Right lobe of liver (tissue), 4 donors: ENCODE data around the gene NR3C2.

Experiments
- POLR2A ChIP-seq: fragments of 450-650 bp; IDR thresholded peaks from one replicate; pipeline ENCODE4 v1.6.1; 2017; ENCODE audit warnings: antibody characterized with exemption, mild to moderate bottlenecking
- TF ChIP-seq, protein P1 (sequence below), 4 donors: fragments of 200-600 bp in 3 of 4; fragments of 450-650 bp in 1 of 4; IDR thresholded peaks; one replicate each; pipeline versions ENCODE4 v1.5.1 to v1.8.0; 2016 to 2022; ENCODE audit warnings: antibody characterized with exemption in 4 of 4, mild to moderate bottlenecking in 2 of 4
- donor health status: DM: no; HTN: no; CAD: no.
- donor health status: DM: no; HTN: no; CAD: no.
- donor health status: DM: no; HTN: yes; CAD: no.

DNA sequence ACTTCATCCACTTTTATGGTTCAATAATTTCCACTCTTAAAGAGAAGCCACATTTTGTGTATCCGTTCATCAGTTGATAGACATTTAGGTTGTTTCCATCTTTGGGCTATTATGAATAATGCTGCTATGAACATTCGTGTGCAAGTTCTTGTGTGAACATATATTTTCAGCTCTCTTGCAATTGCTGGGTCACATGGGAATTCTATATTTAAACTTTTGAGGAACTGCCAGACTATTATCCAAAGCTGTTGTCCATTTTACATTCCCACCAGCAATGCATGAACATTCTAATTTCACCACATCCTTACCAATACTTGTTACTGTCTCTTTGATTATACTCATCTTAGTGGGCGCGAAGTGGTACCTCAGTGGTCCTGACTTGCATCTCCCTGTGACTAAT is 61.9 kb downstream of the NR3C2 start:
- TF ChIP-seq, protein P1, sequence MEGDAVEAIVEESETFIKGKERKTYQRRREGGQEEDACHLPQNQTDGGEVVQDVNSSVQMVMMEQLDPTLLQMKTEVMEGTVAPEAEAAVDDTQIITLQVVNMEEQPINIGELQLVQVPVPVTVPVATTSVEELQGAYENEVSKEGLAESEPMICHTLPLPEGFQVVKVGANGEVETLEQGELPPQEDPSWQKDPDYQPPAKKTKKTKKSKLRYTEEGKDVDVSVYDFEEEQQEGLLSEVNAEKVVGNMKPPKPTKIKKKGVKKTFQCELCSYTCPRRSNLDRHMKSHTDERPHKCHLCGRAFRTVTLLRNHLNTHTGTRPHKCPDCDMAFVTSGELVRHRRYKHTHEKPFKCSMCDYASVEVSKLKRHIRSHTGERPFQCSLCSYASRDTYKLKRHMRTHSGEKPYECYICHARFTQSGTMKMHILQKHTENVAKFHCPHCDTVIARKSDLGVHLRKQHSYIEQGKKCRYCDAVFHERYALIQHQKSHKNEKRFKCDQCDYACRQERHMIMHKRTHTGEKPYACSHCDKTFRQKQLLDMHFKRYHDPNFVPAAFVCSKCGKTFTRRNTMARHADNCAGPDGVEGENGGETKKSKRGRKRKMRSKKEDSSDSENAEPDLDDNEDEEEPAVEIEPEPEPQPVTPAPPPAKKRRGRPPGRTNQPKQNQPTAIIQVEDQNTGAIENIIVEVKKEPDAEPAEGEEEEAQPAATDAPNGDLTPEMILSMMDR (IDR thresholded peaks at IDR 0.05): no peak
- TF ChIP-seq POLR2A: no peak
